Calu3 (cell line): Measurements from ENCODE around the gene HNRNPAB. TPM values are rescaled to one million over a fixed set of nuclear protein-coding genes. Genes with fewer than 3 reads are reported as not detected.
A peak's percentile ranks its signal among the peaks of the same experiment; 100 is the strongest.

ENCODE experiments used
- BruUV-seq: library from RNA; stranded (reverse); fragments of 400-500 nt; replicated peaks from 2 replicates; lab custom pipeline; 2021; lab: Mats Ljungman, UMichigan
- CTCF ChIA-PET: fragments of 300-600 bp; sonication (Branson Sonifier 250); formaldehyde crosslinking; loops from one replicate; lab custom pipeline; 2022; ENCODE audit warnings: antibody characterized with exemption; lab: Charles Lee
- DNase-seq: peaks from one replicate; pipeline ENCODE4 v3.0.0; 2022
- H3K27ac Mint-ChIP-seq: one replicate; pipeline ENCODE4 v1.8.0; 2022; ENCODE audit warnings: mixed read lengths; ENCODE audit not compliant: unreplicated experiment
- H3K27me3 Mint-ChIP-seq: one replicate; pipeline ENCODE4 v1.8.0; 2022; ENCODE audit warnings: mixed read lengths; ENCODE audit not compliant: unreplicated experiment
- H3K36me3 Mint-ChIP-seq: one replicate; pipeline ENCODE4 v1.8.0; 2022; ENCODE audit warnings: mild to moderate bottlenecking, moderate library complexity, mixed read lengths; ENCODE audit not compliant: insufficient read depth, unreplicated experiment
- H3K4me1 Mint-ChIP-seq: one replicate; pipeline ENCODE4 v1.8.0; 2022; ENCODE audit warnings: mild to moderate bottlenecking, low read depth, mixed read lengths; ENCODE audit not compliant: unreplicated experiment
- H3K4me3 Mint-ChIP-seq: one replicate; pipeline ENCODE4 v1.8.0; 2022; ENCODE audit warnings: mild to moderate bottlenecking, low read depth, moderate library complexity, mixed read lengths; ENCODE audit not compliant: unreplicated experiment
- H3K9me3 Mint-ChIP-seq: one replicate; pipeline ENCODE4 v1.8.0; 2022; ENCODE audit warnings: low read depth, mixed read lengths; ENCODE audit not compliant: unreplicated experiment
- CTCF ChIP-seq: fragments of 200-600 bp; IDR thresholded peaks from one replicate; pipeline ENCODE4 v1.8.0; 2022; ENCODE audit warnings: antibody characterized with exemption; ENCODE audit not compliant: unreplicated experiment
- intact Hi-C: fragments of 100-400 bp; cut with micrococcal nuclease; formaldehyde crosslinking; loops from one replicate; pipeline ENCODE4 v1.10.0; 2022; ENCODE audit not compliant: unreplicated experiment
- total RNA-seq: library from RNA; stranded (reverse); gene quantifications from 2 replicates; pipeline ENCODE4 v1.2.3, GENCODE V29; 2022

HNRNPAB gene
- total RNA-seq, 1 experiment from 2014 or later: 314 TPM

- H3K4me3 Mint-ChIP-seq: peak overlapping the region; percentile 8
- peaks cover 32% of the 10 kb centered on the region for H3K27me3 Mint-ChIP-seq
- peak; percentile 99 for TF ChIP-seq CTCF
- no TSS peak for BruUV-seq
- peak; percentile 94 for DNase-seq
- intact Hi-C loops: loop anchor here (1.0 kb wide), 2 partner anchors 18 to 88 kb away; no protein-coding TSS in a partner anchor
- CTCF ChIA-PET: interaction anchor here (1.0 to 2.5 kb wide), 2 partner anchors 88 to 90 kb away, joined by 4 to 12 read pairs; no protein-coding TSS in a partner anchor
- no peak overlapping the region for H3K27ac Mint-ChIP-seq
- no peaks in the 10 kb centered on the region for H3K4me1 Mint-ChIP-seq
- no peaks in the 10 kb centered on the region for H3K9me3 Mint-ChIP-seq
- H3K36me3 Mint-ChIP-seq: peaks cover 5% of the 10 kb centered on the region
Measured at GRCh38 chr5:178163772-178164735, 40.3 kb upstream of the HNRNPAB start.

GRCh38 chr5:178165581-178165980 lies 38.8 kb upstream of the HNRNPAB start:
- no peak overlapping the region for H3K27ac Mint-ChIP-seq
- intact Hi-C loops: no loop called here
- no peak for TF ChIP-seq CTCF
- no peaks in the 10 kb centered on the region for H3K9me3 Mint-ChIP-seq
- no peak overlapping the region for H3K4me3 Mint-ChIP-seq
- BruUV-seq: no TSS peak
- H3K27me3 Mint-ChIP-seq: peaks cover 47% of the 10 kb centered on the region
- H3K36me3 Mint-ChIP-seq: peaks cover 5% of the 10 kb centered on the region
- DNase-seq: no peak
- H3K4me1 Mint-ChIP-seq: no peaks in the 10 kb centered on the region
- CTCF ChIA-PET: interaction anchor here (1.8 kb wide), 1 partner anchor 90 kb away, joined by 5 read pairs; no protein-coding TSS in a partner anchor

- no peak for TF ChIP-seq CTCF
- Mint-ChIP-seq H3K4me1 (no peaks in the 10 kb centered on the region), H3K27me3 (peaks cover 34% of the 10 kb centered on the region), H3K27ac (no peak overlapping the region), H3K9me3 (no peaks in the 10 kb centered on the region), H3K36me3 (no peaks in the 10 kb centered on the region), H3K4me3 (no peak overlapping the region)
- CTCF ChIA-PET: interaction anchor here (0.6 to 0.9 kb wide), 4 partner anchors 10 to 1440 kb away, joined by 3 to 5 read pairs (median 3); no protein-coding TSS in a partner anchor
- no peak for DNase-seq
- BruUV-seq: no TSS peak
- intact Hi-C loops: no loop called here
Measured at GRCh38 chr5:178170455-178170854, 33.9 kb upstream of the HNRNPAB start.

- no peak overlapping the region for H3K4me3 Mint-ChIP-seq
- no peak for DNase-seq
- H3K4me1 Mint-ChIP-seq: no peaks in the 10 kb centered on the region
- intact Hi-C loops: no loop called here
- no TSS peak for BruUV-seq
- peaks cover 42% of the 10 kb centered on the region for H3K27me3 Mint-ChIP-seq
- H3K36me3 Mint-ChIP-seq: no peaks in the 10 kb centered on the region
- no peaks in the 10 kb centered on the region for H3K9me3 Mint-ChIP-seq
- no peak for TF ChIP-seq CTCF
- CTCF ChIA-PET: no interaction called here
- H3K27ac Mint-ChIP-seq: no peak overlapping the region
Measured at GRCh38 chr5:178174456-178174855, 29.9 kb upstream of the HNRNPAB start.
